ENCODE measurements around the gene ZBTB18.

The ZBTB18 gene

GRCh38 chr1:244092293-244092963, 41.3 kb downstream of the ZBTB18 start:
- no peak for DNase-seq

- no peak for DNase-seq
Measured at GRCh38 chr1:244092964-244093638, 42.0 kb downstream of the ZBTB18 start.

- no peak for DNase-seq
Measured at GRCh38 chr1:244094880-244095528, 43.9 kb downstream of the ZBTB18 start.

GRCh38 chr1:244095529-244095911, 44.4 kb downstream of the ZBTB18 start:
- DNase-seq = no peak

GRCh38 chr1:244096066-244096610, 45.1 kb downstream of the ZBTB18 start:
- no peak for DNase-seq

- DNase-seq = no peak
Measured at GRCh38 chr1:244096691-244097090, 45.6 kb downstream of the ZBTB18 start.

GRCh38 chr1:244097523-244098405, 46.7 kb downstream of the ZBTB18 start:
- no peak for DNase-seq

GRCh38 chr1:244099258-244099930, 48.3 kb downstream of the ZBTB18 start:
- no peak for DNase-seq

GRCh38 chr1:244100276-244100675, 49.2 kb downstream of the ZBTB18 start:
- no peak for DNase-seq

- DNase-seq = no peak
Measured at GRCh38 chr1:244100704-244101453, 49.8 kb downstream of the ZBTB18 start.

GRCh38 chr1:244102046-244102445, 51.0 kb downstream of the ZBTB18 start:
- no peak for DNase-seq

- no peak for DNase-seq
Measured at GRCh38 chr1:244102468-244102867, 51.4 kb downstream of the ZBTB18 start.

- DNase-seq = no peak
Measured at GRCh38 chr1:244104309-244105060, 53.4 kb downstream of the ZBTB18 start.

- DNase-seq = no peak
Measured at GRCh38 chr1:244106176-244106575, 55.1 kb downstream of the ZBTB18 start.

All from stimulated activated CD4-positive, alpha-beta T cell treated with anti-CD3 and anti-CD28 coated beads, Interleukin-4, amount 100 ng/mL, for 4 hours (primary cell).